Body of pancreas (tissue), 4 donors: ENCODE results near the gene ACSL5.

ENCODE experiments used
- CTCF ChIP-seq, 7 experiments: fragments of 450-650 bp in 4 of 7; fragments of 200-600 bp in 3 of 7; sonication (generic) in 3 of 7; IDR thresholded peaks; one replicate each; pipeline ENCODE4 v1.5.1; 2016 to 2019; ENCODE audit warnings: antibody characterized with exemption in 7 of 7
- POLR2A ChIP-seq, 3 donors: fragments of 450-650 bp; IDR thresholded peaks; one replicate each; pipeline ENCODE4 v1.6.1; 2016; ENCODE audit warnings: antibody characterized with exemption in 3 of 3, mild to moderate bottlenecking in 2 of 3

DNA sequence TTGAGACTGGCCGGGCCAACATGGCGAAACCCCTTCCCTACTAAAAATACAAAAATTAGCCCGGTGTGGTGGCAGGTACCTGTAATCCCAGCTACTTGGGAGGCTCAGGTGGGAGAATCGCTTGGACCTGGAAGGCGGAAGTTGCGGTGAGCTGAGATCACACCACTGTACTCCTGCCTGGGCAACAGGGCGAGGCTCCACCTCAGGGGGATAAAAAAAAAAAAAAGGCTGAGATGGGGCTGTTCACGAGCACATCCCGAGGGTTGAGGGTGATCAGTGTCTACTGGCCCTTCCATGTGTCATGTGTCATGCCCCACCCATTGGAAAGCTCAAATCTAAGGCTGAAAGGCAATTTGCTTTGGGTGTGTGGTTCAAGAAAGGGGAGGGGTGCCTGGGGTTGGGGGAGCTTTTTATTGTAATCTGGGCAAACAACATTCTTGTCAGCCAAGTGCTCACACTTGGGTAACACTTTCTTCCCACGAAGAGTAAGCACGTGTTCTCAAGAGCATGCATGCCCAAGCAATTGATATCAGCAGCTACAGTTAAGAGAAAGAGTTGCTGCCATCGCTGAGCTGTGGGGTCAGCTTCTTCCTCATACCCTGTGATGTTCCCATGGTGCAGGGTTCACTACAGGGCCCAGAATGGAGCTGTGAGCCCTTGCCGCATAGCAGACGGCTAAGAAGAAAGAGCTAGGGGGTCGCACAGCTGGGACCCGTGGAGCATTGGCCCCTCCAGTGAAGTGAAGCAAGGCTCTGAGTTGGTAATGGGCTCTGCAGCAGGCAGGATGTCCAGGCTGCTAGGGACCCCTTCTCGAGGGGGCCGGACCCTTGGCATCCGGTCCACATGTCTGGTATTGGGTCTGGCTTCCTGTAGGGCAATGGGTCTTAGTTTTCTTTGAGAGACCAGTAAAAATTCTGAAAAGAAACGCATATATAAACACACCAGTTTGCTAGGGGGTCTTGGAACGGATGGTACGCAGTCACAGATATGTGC is 9.9 kb upstream of the ACSL5 start:
- TF ChIP-seq CTCF (IDR thresholded peaks at IDR 0.05) = no peak
- no peak for TF ChIP-seq POLR2A (IDR thresholded peaks at IDR 0.05)
